CD14-positive monocyte (primary cell): ENCODE measurements around the gene GTF2F2. TPM values are rescaled to one million over a fixed set of nuclear protein-coding genes. Genes with fewer than 3 reads are reported as not detected.
A peak's percentile ranks its signal among the peaks of the same experiment; 100 is the strongest.

ENCODE experiments used
- DNase-seq, 3 donors: peaks; one replicate each; pipeline ENCODE4 v3.0.0-alpha.2; 2011 to 2022
- H2AFZ ChIP-seq: 2 replicates; pipeline ENCODE4 v1.6.0; 2012; ENCODE audit warnings: mild to moderate bottlenecking, low read depth, low read length, inconsistent platforms; ENCODE audit not compliant: insufficient read depth, poor library complexity, severe bottlenecking
- H3K27ac ChIP-seq, 2 donors: 1 replicate in 1 of 2; 2 replicates in 1 of 2; pipeline ENCODE4 v1.5.1; 2012 to 2013; ENCODE audit warnings: low read length in 2 of 2, control low read depth in 1 of 2, inconsistent platforms in 1 of 2, low read depth in 1 of 2, mild to moderate bottlenecking in 1 of 2
- H3K27me3 ChIP-seq, 2 donors: one replicate each; pipeline versions ENCODE4 v1.6.0 to v1.6.1; 2011 to 2013; ENCODE audit warnings: low read length in 2 of 2; ENCODE audit not compliant: control insufficient read depth in 2 of 2, insufficient read depth in 2 of 2
- H3K36me3 ChIP-seq, 2 donors: replicated peaks in 1 of 2; 1 replicate in 1 of 2; 2 replicates in 1 of 2; pipeline versions ENCODE4 v1.5.1 to v1.6.1; 2012 to 2013; ENCODE audit warnings: low read length in 2 of 2, control low read depth in 1 of 2, inconsistent platforms in 1 of 2, mild to moderate bottlenecking in 1 of 2; ENCODE audit not compliant: insufficient read depth in 2 of 2, control insufficient read depth in 1 of 2
- H3K4me1 ChIP-seq, 2 donors: 1 replicate in 1 of 2; 2 replicates in 1 of 2; pipeline versions ENCODE4 v1.5.1 to v1.6.1; 2012 to 2013; ENCODE audit warnings: low read length in 2 of 2, control low read depth in 1 of 2, inconsistent platforms in 1 of 2, mild to moderate bottlenecking in 1 of 2, moderate library complexity in 1 of 2; ENCODE audit not compliant: insufficient read depth in 2 of 2, control insufficient read depth in 1 of 2
- H3K4me2 ChIP-seq: replicated peaks from 2 replicates; pipeline ENCODE3; 2012; ENCODE audit warnings: low read length, moderate library complexity, mild to moderate bottlenecking; ENCODE audit not compliant: poor library complexity, severe bottlenecking; ENCODE audit errors: extremely low read depth
- H3K4me3 ChIP-seq, 3 experiments: fragments of 200-600 bp in 1 of 3; sonication (generic) in 1 of 3; replicated peaks in 1 of 3; 1 replicate in 2 of 3; 2 replicates in 1 of 3; pipeline ENCODE4 v1.5.1; 2011 to 2013; ENCODE audit warnings: low read length in 3 of 3, mild to moderate bottlenecking in 3 of 3, control low read depth in 2 of 3, low read depth in 2 of 3, inconsistent platforms in 1 of 3, moderate library complexity in 1 of 3
- H3K79me2 ChIP-seq: 2 replicates; pipeline ENCODE4 v1.6.0; 2012; ENCODE audit warnings: mild to moderate bottlenecking, control low read depth, inconsistent platforms, low read length, moderate library complexity; ENCODE audit not compliant: insufficient read depth
- H3K9ac ChIP-seq: 2 replicates; pipeline ENCODE4 v1.6.0; 2017; ENCODE audit warnings: low read length, mild to moderate bottlenecking; ENCODE audit not compliant: insufficient read depth, poor library complexity, severe bottlenecking
- H3K9me3 ChIP-seq, 2 donors: replicated peaks in 1 of 2; 1 replicate in 1 of 2; 2 replicates in 1 of 2; pipeline versions ENCODE4 v1.5.1 to v1.6.1; 2012 to 2013; ENCODE audit warnings: low read length in 2 of 2, control low read depth in 1 of 2; ENCODE audit not compliant: control insufficient read depth in 1 of 2, insufficient read depth in 1 of 2
- H4K20me1 ChIP-seq: 2 replicates; pipeline ENCODE4 v1.6.0; 2012; ENCODE audit warnings: mild to moderate bottlenecking, low read length, control low read depth, moderate library complexity; ENCODE audit not compliant: insufficient read depth
- H3K27ac Mint-ChIP-seq, 7 donors: one replicate each; pipeline ENCODE4 v1.8.0; 2020; ENCODE audit warnings: mild to moderate bottlenecking in 7 of 7, mixed read lengths in 7 of 7, moderate library complexity in 6 of 7, inconsistent platforms in 2 of 7
- H3K27me3 Mint-ChIP-seq, 3 donors: one replicate each; pipeline ENCODE4 v1.8.0; 2021 to 2022; ENCODE audit warnings: low read depth in 3 of 3, mild to moderate bottlenecking in 3 of 3, mixed read lengths in 3 of 3, moderate library complexity in 3 of 3, inconsistent platforms in 1 of 3
- H3K36me3 Mint-ChIP-seq, 2 donors: one replicate each; pipeline ENCODE4 v1.8.0; 2020; ENCODE audit warnings: mixed read lengths in 2 of 2, inconsistent platforms in 1 of 2, mild to moderate bottlenecking in 1 of 2
- H3K4me1 Mint-ChIP-seq: one replicate; pipeline ENCODE4 v1.8.0; 2020; ENCODE audit warnings: mild to moderate bottlenecking, mixed read lengths
- H3K4me3 Mint-ChIP-seq, 2 donors: one replicate each; pipeline ENCODE4 v1.8.0; 2020; ENCODE audit warnings: mild to moderate bottlenecking in 2 of 2, mixed read lengths in 2 of 2, moderate library complexity in 1 of 2
- H3K9me3 Mint-ChIP-seq, 7 donors: one replicate each; pipeline ENCODE4 v1.8.0; 2020 to 2022; ENCODE audit warnings: mixed read lengths in 7 of 7, mild to moderate bottlenecking in 6 of 7, moderate library complexity in 6 of 7, inconsistent platforms in 2 of 7
- WGBS: methylation state at CpG from one replicate; pipeline ENCODE4 v1.1.5; 2013; ENCODE audit warnings: missing lambda C conversion rate; ENCODE audit not compliant: insufficient coverage; 5-methylcytosine and 5-hydroxymethylcytosine counted together
- intact Hi-C, 2 donors: fragments of 100-400 bp; cut with micrococcal nuclease; formaldehyde crosslinking; loops; one replicate each; pipeline versions ENCODE4 v1.15.0 to v1.15.1; 2023
- polyA plus RNA-seq, 3 donors: library from polyadenylated mRNA; depleted of rRNA in 1 of 3; unstranded in 2 of 3; stranded (reverse) in 1 of 3; fragments of 300-500 nt in 2 of 3; fragments of >200 nt in 1 of 3; fragmentation: Illumina TruSeq in 2 of 3; gene quantifications; 1 replicate in 2 of 3; 2 replicates in 1 of 3; pipeline ENCODE4 v1.2.3, GENCODE V29; 2012 to 2021
- TF ChIP-seq, protein P1 (sequence below): fragments of 200-600 bp; IDR thresholded peaks from one replicate; pipeline ENCODE4 v1.8.0; 2022; ENCODE audit warnings: antibody characterized with exemption, mild to moderate bottlenecking

The GTF2F2 gene
- polyA plus RNA-seq, 3 donors, result 8.1 to 10.4 (median 8.5) TPM

DNA sequence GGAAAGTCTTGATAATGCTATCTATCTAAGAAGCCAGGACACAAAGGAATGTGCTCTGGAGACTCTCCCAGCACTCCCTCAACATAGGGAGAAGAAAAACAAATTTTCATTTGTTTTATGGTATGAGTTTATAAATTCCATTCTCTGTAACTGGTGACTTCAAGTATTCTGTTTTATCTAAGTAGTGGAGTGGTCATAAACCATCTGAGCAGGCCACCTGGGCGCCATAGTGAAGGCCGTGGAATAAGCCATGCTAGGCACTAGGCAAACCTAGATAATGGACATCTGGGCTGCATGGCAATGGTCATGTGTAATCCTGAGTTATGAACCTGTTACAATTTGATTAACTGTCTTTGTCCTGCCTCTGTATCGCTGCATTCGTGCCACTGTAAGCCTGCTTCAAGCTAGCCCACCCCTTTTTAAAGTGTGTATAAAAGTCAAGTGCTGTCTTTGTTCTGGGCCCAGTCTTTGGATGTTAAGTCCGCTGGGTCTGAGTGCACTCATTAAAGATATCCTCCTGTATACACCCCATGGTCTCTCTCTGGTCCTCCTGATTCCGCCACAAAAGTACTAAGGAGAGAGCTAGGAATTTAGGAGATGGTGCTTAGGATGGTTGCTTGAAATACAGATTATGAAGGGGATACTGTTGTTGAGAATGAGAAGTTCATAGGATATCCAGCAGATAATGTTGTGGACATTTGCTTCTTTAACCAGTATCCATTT is 13.2 kb downstream of the GTF2F2 start:
- peaks cover 91% of the 10 kb centered on the region for H4K20me1 ChIP-seq
- peaks cover 25% of the 10 kb centered on the region for H3K4me1 Mint-ChIP-seq
- peaks cover 8 to 21% of the 10 kb centered on the region in 2 donors for H3K36me3 Mint-ChIP-seq
- H2AFZ ChIP-seq, result no peak overlapping the region
- no peak overlapping the region for H3K4me3 Mint-ChIP-seq
- H3K27ac ChIP-seq, result no peak overlapping the region
- peaks cover 4 to 14% of the 10 kb centered on the region in 2 donors for H3K36me3 ChIP-seq
- H3K4me3 ChIP-seq, result no peak overlapping the region
- intact Hi-C loops, result no loop called here
- TF ChIP-seq, protein P1, sequence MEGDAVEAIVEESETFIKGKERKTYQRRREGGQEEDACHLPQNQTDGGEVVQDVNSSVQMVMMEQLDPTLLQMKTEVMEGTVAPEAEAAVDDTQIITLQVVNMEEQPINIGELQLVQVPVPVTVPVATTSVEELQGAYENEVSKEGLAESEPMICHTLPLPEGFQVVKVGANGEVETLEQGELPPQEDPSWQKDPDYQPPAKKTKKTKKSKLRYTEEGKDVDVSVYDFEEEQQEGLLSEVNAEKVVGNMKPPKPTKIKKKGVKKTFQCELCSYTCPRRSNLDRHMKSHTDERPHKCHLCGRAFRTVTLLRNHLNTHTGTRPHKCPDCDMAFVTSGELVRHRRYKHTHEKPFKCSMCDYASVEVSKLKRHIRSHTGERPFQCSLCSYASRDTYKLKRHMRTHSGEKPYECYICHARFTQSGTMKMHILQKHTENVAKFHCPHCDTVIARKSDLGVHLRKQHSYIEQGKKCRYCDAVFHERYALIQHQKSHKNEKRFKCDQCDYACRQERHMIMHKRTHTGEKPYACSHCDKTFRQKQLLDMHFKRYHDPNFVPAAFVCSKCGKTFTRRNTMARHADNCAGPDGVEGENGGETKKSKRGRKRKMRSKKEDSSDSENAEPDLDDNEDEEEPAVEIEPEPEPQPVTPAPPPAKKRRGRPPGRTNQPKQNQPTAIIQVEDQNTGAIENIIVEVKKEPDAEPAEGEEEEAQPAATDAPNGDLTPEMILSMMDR, result no peak
- peak overlapping the region in 3 of 7 donors; percentile 9 to 74 (median 39) for H3K27ac Mint-ChIP-seq
- no peaks in the 10 kb centered on the region for H3K27me3 ChIP-seq
- peaks cover 0 to 2% (median 0%) of the 10 kb centered on the region in 3 donors for H3K27me3 Mint-ChIP-seq
- H3K4me1 ChIP-seq, result peaks cover 6 to 19% of the 10 kb centered on the region in 2 donors
- WGBS, result 94% methylated on average over 2 of the region's 6 CpGs
- no peak overlapping the region for H3K4me2 ChIP-seq
- no peak for DNase-seq
- H3K9ac ChIP-seq, result no peak overlapping the region
- peaks cover 81% of the 10 kb centered on the region for H3K79me2 ChIP-seq
- H3K9me3 ChIP-seq, result peaks cover 3 to 13% of the 10 kb centered on the region in 2 donors
- peaks cover 9 to 21% (median 12%) of the 10 kb centered on the region in 7 donors for H3K9me3 Mint-ChIP-seq

DNA sequence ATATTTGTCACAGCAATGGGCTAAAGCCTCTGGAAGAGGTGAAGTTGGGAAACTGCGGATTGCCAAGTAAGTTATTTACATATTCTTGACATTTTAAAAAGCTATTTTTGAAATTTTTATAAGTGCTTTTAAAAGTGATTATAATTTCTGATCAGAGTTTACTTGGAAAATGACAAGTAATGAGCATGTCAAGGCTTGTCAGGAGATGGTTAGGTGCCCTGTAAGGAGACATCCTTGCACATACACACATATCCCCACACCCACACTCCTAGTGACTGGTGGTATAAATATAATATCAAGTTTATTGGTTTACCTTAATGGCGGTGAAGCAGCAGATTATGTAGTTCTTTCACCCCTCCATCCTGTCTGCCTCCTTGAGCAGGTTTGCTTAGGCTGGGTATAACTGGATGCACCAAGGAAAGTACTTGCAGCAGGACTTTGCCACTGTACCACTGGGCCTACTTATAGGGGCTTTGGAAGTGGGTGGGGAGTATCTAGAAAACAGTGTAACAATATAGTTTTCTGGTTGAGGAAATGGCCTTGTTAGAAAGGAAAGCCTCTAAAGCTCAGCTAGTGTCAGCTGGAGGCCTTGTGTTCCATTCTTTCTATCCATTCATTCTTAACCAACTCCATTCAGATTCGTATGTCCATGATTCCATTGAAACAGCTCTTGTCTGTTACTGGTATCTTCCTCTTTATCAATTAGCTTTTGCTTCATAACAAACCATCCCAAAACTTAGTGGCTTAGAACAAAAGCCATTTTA is 16.6 kb downstream of the GTF2F2 start:
- peaks cover 21 to 26% of the 10 kb centered on the region in 2 donors for H3K36me3 Mint-ChIP-seq
- H3K27me3 Mint-ChIP-seq, result peaks cover 0 to 2% (median 0%) of the 10 kb centered on the region in 3 donors
- H3K9me3 Mint-ChIP-seq, result peaks cover 9 to 18% (median 11%) of the 10 kb centered on the region in 7 donors
- Histone ChIP-seq H3K27ac (peak overlapping the region in 1 of 2 donors; percentile 65), H3K4me3 (no peak overlapping the region), H3K79me2 (peaks cover 51% of the 10 kb centered on the region), H3K9me3 (peaks cover 3 to 13% of the 10 kb centered on the region in 2 donors), H3K4me1 (peaks cover 6 to 12% of the 10 kb centered on the region in 2 donors), H3K4me2 (no peak overlapping the region), H3K9ac (no peak overlapping the region), H3K27me3 (no peaks in the 10 kb centered on the region), H4K20me1 (peaks cover 67% of the 10 kb centered on the region), H3K36me3 (peaks cover 20 to 38% of the 10 kb centered on the region in 2 donors), H2AFZ (no peak overlapping the region)
- intact Hi-C loops, result no loop called here
- TF ChIP-seq, protein P1, result no peak
- no peak overlapping the region for H3K4me3 Mint-ChIP-seq
- H3K4me1 Mint-ChIP-seq, result peaks cover 16% of the 10 kb centered on the region
- 83% methylated on average over 1 of the region's 3 CpGs for WGBS
- peak overlapping the region in 5 of 7 donors; percentile 21 to 76 (median 74) for H3K27ac Mint-ChIP-seq
- DNase-seq, result no peak
